ENCODE measurements around the gene NCOR2. TPM values are rescaled to one million over a fixed set of nuclear protein-coding genes. Genes with fewer than 3 reads are reported as not detected.

Gene NCOR2
- total and polyA plus RNA-seq, 4 donors = 39.1 to 248 (median 124) TPM

DNA sequence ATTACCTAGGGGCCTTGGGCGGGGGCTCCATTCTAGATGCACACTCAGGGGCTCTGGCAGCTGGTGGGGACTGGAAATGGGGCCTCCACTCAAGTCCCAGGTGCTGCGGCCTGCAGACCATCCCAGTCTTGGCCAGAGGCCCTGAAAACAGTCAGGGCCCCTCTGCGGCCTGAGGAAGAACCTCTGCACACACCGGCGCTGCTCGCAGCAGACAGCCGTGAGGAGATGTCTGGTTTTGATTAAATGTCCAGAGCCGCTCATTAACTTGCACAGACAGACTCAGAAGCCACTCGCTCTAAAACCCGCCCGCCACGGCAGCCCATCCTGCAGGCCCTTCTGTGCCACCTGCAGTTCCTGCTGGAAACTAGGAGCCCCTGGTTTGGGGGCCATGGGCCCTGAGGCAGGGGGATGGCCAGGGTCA lies 36.4 kb upstream of the NCOR2 start:
- Histone ChIP-seq H3K27ac (ENCODE audit: low read depth in 1 of 2, low read length in 2 of 2) (no peak overlapping the region), H3K4me3 (ENCODE audit: low read length in 2 of 2) (no peak overlapping the region), H3K9me3 (ENCODE audit: control insufficient read depth, low read length) (no peaks in the 10 kb centered on the region), H3K36me3 (ENCODE audit: control insufficient read depth in 1 of 2, insufficient read depth in 2 of 2, low read length in 1 of 2) (no peaks in the 10 kb centered on the region), H3K4me1 (ENCODE audit: control insufficient read depth in 1 of 2, insufficient read depth in 2 of 2, low read length in 2 of 2) (no peaks in the 10 kb centered on the region), H3K27me3 (ENCODE audit: control insufficient read depth in 1 of 2, insufficient read depth in 2 of 2, low read length in 1 of 2) (no peaks in the 10 kb centered on the region)
- intact Hi-C loops (cut with DNase I) = no loop called here
- 97% methylated on average over 12 of the region's 12 CpGs for WGBS, 2 donors
- ATAC-seq (ENCODE audit: low FRiP score) = no peak
- no peak for DNase-seq

DNA sequence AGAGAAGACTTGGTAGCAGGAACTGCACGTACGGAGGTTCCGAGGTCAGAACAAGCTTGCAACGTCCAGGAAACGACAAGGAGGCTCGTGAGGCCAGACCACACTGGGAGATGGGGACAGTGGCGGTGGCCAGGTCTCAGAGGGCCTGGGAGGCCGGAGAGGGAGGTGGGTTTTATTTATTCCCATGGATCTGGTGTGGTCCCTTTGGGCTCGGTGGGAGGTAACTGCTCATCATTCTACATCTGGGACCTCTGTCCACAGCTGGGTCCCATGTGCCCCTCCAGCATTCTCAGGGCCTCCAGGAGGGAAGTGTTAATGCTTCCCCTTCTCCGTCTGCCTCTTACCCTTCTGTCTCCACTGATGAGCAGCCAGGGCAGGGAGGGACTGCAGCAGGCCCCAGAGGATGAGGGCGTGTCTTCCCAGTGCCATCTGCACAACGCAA lies 35.7 kb upstream of the NCOR2 start:
- DNase-seq (no peak), ATAC-seq (ENCODE audit: low FRiP score) (no peak)
- Histone ChIP-seq H3K4me1 (ENCODE audit: control insufficient read depth in 1 of 2, insufficient read depth in 2 of 2, low read length in 2 of 2) (no peaks in the 10 kb centered on the region), H3K27ac (ENCODE audit: low read depth in 1 of 2, low read length in 2 of 2) (no peak overlapping the region), H3K4me3 (ENCODE audit: low read length in 2 of 2) (no peak overlapping the region), H3K36me3 (ENCODE audit: control insufficient read depth in 1 of 2, insufficient read depth in 2 of 2, low read length in 1 of 2) (no peaks in the 10 kb centered on the region), H3K9me3 (ENCODE audit: control insufficient read depth, low read length) (no peaks in the 10 kb centered on the region), H3K27me3 (ENCODE audit: control insufficient read depth in 1 of 2, insufficient read depth in 2 of 2, low read length in 1 of 2) (no peaks in the 10 kb centered on the region)
- WGBS, 2 donors = 78 to 84% methylated on average over 12 of the region's 12 CpGs
- intact Hi-C loops (cut with DNase I) = no loop called here

DNA sequence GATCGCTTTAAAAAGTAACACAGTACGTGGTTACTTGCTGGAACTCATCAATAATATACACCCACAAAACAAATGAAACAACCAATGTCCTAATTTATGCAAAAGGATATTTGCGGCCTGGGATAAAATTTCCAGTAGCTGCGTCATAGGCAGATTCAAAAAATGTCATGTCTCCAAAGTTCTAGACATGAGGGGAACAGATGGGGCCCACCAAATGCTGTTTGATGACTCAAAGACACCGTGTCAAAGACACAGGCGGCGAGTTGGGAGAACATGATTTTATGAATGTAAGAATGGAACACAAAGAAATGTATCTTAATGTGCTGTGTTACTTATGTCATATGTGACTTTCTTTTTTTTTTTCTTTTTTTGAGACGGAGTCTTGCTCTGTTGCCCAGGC lies 34.3 kb upstream of the NCOR2 start:
- intact Hi-C loops (cut with DNase I) = no loop called here
- Histone ChIP-seq H3K36me3 (ENCODE audit: control insufficient read depth in 1 of 2, insufficient read depth in 2 of 2, low read length in 1 of 2) (no peaks in the 10 kb centered on the region), H3K27ac (ENCODE audit: low read depth in 1 of 2, low read length in 2 of 2) (no peak overlapping the region), H3K4me3 (ENCODE audit: low read length in 2 of 2) (no peak overlapping the region), H3K27me3 (ENCODE audit: control insufficient read depth in 1 of 2, insufficient read depth in 2 of 2, low read length in 1 of 2) (no peaks in the 10 kb centered on the region), H3K9me3 (ENCODE audit: control insufficient read depth, low read length) (no peaks in the 10 kb centered on the region), H3K4me1 (ENCODE audit: control insufficient read depth in 1 of 2, insufficient read depth in 2 of 2, low read length in 2 of 2) (no peaks in the 10 kb centered on the region)
- ATAC-seq (ENCODE audit: low FRiP score) = no peak
- 90 to 95% methylated on average over 8 of the region's 8 CpGs for WGBS, 2 donors
- no peak for DNase-seq

DNA sequence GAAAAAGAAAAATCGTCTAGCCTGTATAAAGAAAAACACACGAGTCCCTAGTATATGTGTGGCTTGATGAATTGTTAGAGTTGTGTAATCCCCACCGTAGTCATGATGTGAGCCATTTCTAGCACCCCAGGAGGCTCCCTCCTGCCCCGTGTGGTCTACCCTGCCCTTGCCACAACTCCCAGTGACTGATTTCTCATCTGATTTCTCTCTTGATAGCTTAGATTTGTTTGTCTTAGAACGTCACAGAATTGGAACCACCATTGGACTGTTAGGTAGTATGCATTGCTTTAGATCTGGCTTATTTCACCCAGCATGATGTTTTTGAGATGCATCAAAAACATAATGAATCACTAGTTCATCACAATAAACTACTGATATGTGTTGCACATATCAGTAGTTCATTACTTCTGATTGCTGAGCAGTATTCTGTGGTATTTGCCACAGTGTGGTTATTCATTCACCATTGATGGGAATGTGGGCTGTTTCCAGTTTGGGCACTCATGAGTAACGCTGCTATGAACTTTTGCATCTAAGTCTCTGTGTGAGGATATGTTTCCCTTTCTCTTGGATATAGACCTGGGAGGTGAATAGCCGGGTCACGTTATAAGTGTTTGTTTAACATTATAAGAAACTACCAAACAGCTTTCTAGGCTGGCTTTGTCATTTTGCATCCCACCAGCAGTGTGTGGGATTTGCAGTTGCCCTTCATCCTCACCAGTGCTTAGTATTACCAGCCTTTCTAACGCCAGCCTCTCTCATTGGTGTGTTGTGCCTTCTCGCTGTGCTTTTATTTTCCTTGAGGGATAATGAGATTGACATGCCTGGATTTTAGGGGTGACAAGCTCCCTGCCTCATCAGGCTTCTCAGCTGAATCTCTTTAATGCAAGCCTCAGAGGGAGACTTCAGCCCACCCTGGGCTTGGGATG lies 31.9 kb upstream of the NCOR2 start:
- intact Hi-C loops (cut with DNase I) = no loop called here
- H3K4me3 ChIP-seq (ENCODE audit: low read length in 2 of 2) = no peak overlapping the region
- ATAC-seq (ENCODE audit: low FRiP score) (no peak), DNase-seq (no peak)
- WGBS, 2 donors = 78 to 85% methylated on average over 10 of the region's 10 CpGs
- H3K27ac ChIP-seq (ENCODE audit: low read depth in 1 of 2, low read length in 2 of 2) = no peak overlapping the region
- no peaks in the 10 kb centered on the region for H3K4me1 ChIP-seq (ENCODE audit: control insufficient read depth in 1 of 2, insufficient read depth in 2 of 2, low read length in 2 of 2)
- no peaks in the 10 kb centered on the region for H3K9me3 ChIP-seq (ENCODE audit: control insufficient read depth, low read length)
- no peaks in the 10 kb centered on the region for H3K27me3 ChIP-seq (ENCODE audit: control insufficient read depth in 1 of 2, insufficient read depth in 2 of 2, low read length in 1 of 2)
- H3K36me3 ChIP-seq (ENCODE audit: control insufficient read depth in 1 of 2, insufficient read depth in 2 of 2, low read length in 1 of 2) = no peaks in the 10 kb centered on the region

DNA sequence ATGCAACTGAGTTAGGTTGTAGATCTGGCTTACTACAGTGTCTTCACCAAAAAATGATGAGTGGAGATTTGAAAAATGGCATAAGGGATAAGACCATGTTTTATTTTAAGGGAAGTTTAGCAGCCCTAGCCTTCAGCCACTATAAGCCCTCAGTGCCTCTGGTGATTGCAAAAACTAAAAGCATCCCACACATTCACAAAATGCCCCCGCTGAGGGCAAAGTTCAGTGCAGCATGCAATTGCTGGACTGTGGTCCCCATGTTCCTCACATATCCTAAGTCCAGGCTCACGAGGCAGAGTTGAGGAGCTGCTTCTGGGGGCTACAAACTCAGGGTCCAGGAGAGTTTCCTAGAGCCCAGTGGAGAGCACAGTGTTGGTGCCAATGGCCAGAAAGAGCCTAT lies 29.6 kb upstream of the NCOR2 start:
- WGBS, 2 donors = 86 to 87% methylated on average over 2 of the region's 2 CpGs
- DNase-seq = no peak
- Histone ChIP-seq H3K27ac (ENCODE audit: low read depth in 1 of 2, low read length in 2 of 2) (no peak overlapping the region), H3K4me3 (ENCODE audit: low read length in 2 of 2) (no peak overlapping the region), H3K4me1 (ENCODE audit: control insufficient read depth in 1 of 2, insufficient read depth in 2 of 2, low read length in 2 of 2) (no peaks in the 10 kb centered on the region), H3K27me3 (ENCODE audit: control insufficient read depth in 1 of 2, insufficient read depth in 2 of 2, low read length in 1 of 2) (no peaks in the 10 kb centered on the region), H3K9me3 (ENCODE audit: control insufficient read depth, low read length) (no peaks in the 10 kb centered on the region), H3K36me3 (ENCODE audit: control insufficient read depth in 1 of 2, insufficient read depth in 2 of 2, low read length in 1 of 2) (no peaks in the 10 kb centered on the region)
- no peak for ATAC-seq (ENCODE audit: low FRiP score)
- intact Hi-C loops (cut with DNase I) = no loop called here

DNA sequence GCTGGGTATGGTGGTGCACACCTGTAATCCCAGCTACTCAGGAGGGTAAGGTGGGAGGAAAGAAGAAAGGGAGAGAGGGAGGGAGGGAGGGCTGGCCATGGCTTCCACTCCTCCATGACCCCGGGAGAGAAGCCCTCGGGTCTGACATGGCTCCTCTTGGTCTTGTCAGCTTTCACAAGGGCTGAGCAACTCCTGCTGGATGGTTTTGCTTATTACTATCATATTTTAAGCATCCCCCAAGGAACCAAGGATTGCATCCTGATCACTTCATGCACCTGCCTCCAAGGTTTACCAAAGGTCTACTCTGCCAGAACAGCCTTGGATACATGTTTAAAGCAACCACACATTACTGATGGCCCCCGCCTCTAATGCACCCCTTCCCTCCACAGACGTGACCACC lies 28.0 kb upstream of the NCOR2 start:
- intact Hi-C loops (cut with DNase I) = no loop called here
- H3K4me3 ChIP-seq (ENCODE audit: low read length in 2 of 2) = no peak overlapping the region
- WGBS, 2 donors = 70 to 80% methylated on average over 4 of the region's 4 CpGs
- H3K27me3 ChIP-seq (ENCODE audit: control insufficient read depth in 1 of 2, insufficient read depth in 2 of 2, low read length in 1 of 2) = no peaks in the 10 kb centered on the region
- H3K36me3 ChIP-seq (ENCODE audit: control insufficient read depth in 1 of 2, insufficient read depth in 2 of 2, low read length in 1 of 2) = no peaks in the 10 kb centered on the region
- no peaks in the 10 kb centered on the region for H3K4me1 ChIP-seq (ENCODE audit: control insufficient read depth in 1 of 2, insufficient read depth in 2 of 2, low read length in 2 of 2)
- no peak overlapping the region for H3K27ac ChIP-seq (ENCODE audit: low read depth in 1 of 2, low read length in 2 of 2)
- no peak for DNase-seq
- ATAC-seq (ENCODE audit: low FRiP score) = no peak
- no peaks in the 10 kb centered on the region for H3K9me3 ChIP-seq (ENCODE audit: control insufficient read depth, low read length)

DNA sequence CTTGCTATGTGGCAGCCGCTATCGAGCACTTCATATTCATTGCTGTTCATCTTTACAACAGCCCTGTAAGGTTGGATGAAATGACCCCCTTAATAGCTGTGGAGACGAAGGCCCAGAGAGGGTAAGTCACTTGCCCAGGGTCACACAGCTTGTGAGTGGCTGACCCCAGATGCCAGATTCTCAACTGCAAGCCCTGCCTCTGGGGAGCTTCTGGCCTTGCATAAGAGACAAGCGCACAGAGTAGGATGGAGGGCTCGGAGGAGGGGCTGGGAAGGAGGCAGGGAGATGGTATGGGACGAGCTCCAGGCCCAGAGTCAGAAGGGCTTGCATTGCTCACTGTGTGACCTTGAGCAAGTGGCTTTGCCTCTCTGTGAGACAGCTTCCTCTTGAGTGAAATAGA lies 27.4 kb upstream of the NCOR2 start:
- no peaks in the 10 kb centered on the region for H3K4me1 ChIP-seq (ENCODE audit: control insufficient read depth in 1 of 2, insufficient read depth in 2 of 2, low read length in 2 of 2)
- H3K9me3 ChIP-seq (ENCODE audit: control insufficient read depth, low read length) = no peaks in the 10 kb centered on the region
- WGBS, 2 donors = 96 to 98% methylated on average over 6 of the region's 6 CpGs
- no peak overlapping the region for H3K27ac ChIP-seq (ENCODE audit: low read depth in 1 of 2, low read length in 2 of 2)
- no peaks in the 10 kb centered on the region for H3K36me3 ChIP-seq (ENCODE audit: control insufficient read depth in 1 of 2, insufficient read depth in 2 of 2, low read length in 1 of 2)
- no peak for ATAC-seq (ENCODE audit: low FRiP score)
- H3K27me3 ChIP-seq (ENCODE audit: control insufficient read depth in 1 of 2, insufficient read depth in 2 of 2, low read length in 1 of 2) = no peaks in the 10 kb centered on the region
- intact Hi-C loops (cut with DNase I) = no loop called here
- no peak for DNase-seq
- H3K4me3 ChIP-seq (ENCODE audit: low read length in 2 of 2) = no peak overlapping the region

DNA sequence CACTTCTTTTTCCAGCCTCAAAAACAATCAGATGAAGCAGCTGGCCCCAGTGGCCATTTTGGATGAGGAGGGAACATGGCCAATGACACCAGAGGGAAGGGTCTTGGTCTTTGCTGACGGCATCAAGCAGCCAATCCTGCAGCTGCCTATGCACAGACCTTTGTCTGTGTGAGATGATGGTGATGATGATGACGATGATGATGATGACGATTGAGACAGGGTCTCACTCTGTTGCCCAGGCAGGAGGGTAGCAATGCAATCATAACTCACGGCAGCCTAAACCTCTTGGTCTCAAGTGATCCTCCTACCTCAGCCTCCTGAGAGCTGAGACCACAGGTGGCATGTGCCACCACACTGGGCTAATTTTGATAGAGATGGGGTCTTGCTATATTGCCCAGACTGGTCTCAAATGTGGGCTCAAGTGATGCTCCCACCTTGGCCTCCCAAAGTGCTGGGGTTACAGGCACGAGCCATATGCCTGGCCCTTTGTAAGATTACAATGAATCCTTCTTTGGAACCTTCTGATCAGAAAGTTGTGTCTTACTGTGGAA lies 26.5 kb upstream of the NCOR2 start:
- 96 to 98% methylated on average over 5 of the region's 5 CpGs for WGBS, 2 donors
- Histone ChIP-seq H3K4me1 (ENCODE audit: control insufficient read depth in 1 of 2, insufficient read depth in 2 of 2, low read length in 2 of 2) (no peaks in the 10 kb centered on the region), H3K9me3 (ENCODE audit: control insufficient read depth, low read length) (no peaks in the 10 kb centered on the region), H3K36me3 (ENCODE audit: control insufficient read depth in 1 of 2, insufficient read depth in 2 of 2, low read length in 1 of 2) (no peaks in the 10 kb centered on the region), H3K27me3 (ENCODE audit: control insufficient read depth in 1 of 2, insufficient read depth in 2 of 2, low read length in 1 of 2) (no peaks in the 10 kb centered on the region), H3K4me3 (ENCODE audit: low read length in 2 of 2) (no peak overlapping the region), H3K27ac (ENCODE audit: low read depth in 1 of 2, low read length in 2 of 2) (no peak overlapping the region)
- no peak for DNase-seq
- no peak for ATAC-seq (ENCODE audit: low FRiP score)
- intact Hi-C loops (cut with DNase I) = no loop called here

DNA sequence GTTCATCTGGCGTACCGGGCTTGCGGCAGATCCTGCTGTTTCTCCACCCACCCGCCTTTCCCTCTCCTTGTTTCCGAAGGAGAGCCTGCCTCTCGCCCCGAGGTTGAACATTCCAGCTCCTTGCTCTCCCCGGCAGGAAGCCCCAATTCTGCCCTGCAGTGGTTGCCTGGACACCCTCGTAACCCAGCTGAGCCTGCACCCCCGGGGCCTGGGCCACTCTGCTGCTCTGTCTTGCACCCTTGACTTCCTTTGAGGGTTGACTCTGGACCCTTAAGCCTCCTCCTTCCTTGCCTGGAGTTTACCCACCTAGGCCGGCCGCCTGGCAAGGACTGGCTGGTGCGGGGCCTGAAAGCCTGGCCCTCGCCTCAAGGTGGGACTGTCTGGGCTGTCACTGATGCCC lies 25.8 kb upstream of the NCOR2 start:
- no peak for ATAC-seq (ENCODE audit: low FRiP score)

More for the DNA sequence above, 25.8 kb upstream of the NCOR2 start:
- no peaks in the 10 kb centered on the region for H3K36me3 ChIP-seq (ENCODE audit: control insufficient read depth in 1 of 2, insufficient read depth in 2 of 2, low read length in 1 of 2)
- H3K4me3 ChIP-seq (ENCODE audit: low read length in 2 of 2) = no peak overlapping the region
- no peaks in the 10 kb centered on the region for H3K27me3 ChIP-seq (ENCODE audit: control insufficient read depth in 1 of 2, insufficient read depth in 2 of 2, low read length in 1 of 2)
- no peaks in the 10 kb centered on the region for H3K9me3 ChIP-seq (ENCODE audit: control insufficient read depth, low read length)
- intact Hi-C loops (cut with DNase I) = no loop called here
- WGBS, 2 donors = 88 to 92% methylated on average over 12 to 14 of the region's 14 CpGs
- no peaks in the 10 kb centered on the region for H3K4me1 ChIP-seq (ENCODE audit: control insufficient read depth in 1 of 2, insufficient read depth in 2 of 2, low read length in 2 of 2)
- no peak for DNase-seq
- H3K27ac ChIP-seq (ENCODE audit: low read depth in 1 of 2, low read length in 2 of 2) = no peak overlapping the region

All from aorta (tissue), 5 donors.